ENCODE measurements around the gene RBM20. TPM values are rescaled to one million over a fixed set of nuclear protein-coding genes. Genes with fewer than 3 reads are reported as not detected.

Gene RBM20
- total and polyA plus RNA-seq, 2 of the 13 experiments (the other 11 are each of a cell fraction or from before 2014, with no cell fraction given): 0.02 to 0.22 TPM

DNA sequence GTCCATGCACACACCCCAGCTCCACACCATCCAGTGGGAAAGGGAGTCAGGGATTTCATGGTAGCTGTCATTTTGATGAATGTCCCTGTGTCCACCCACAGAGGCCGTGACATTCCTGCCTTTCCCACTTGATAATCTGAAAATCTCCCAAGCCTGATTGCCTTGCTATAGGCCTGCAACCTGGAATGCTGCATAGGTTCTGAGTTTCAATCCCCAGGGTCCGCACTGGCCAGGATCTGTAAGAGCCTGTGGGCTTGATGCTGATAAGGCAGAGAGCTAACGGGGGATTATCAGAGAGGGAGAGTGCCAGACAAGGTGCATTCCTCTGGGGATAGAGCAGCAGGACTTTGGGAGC is 57.5 kb downstream of the RBM20 start:
- WGBS (ENCODE audit: low lambda C conversion rate): 32% methylated on average over 3 of the region's 3 CpGs
- ChIA-PET CTCF (ENCODE audit: low intra/inter-chr PET ratio, low total read pairs) (no interaction called here), POLR2A (no interaction called here)
- Histone ChIP-seq H3K27me3 (ENCODE audit: control insufficient read depth in 1 of 2, insufficient read depth in 2 of 2, low read length in 2 of 2) (peaks cover 0 to 6% of the 10 kb centered on the region in 2 experiments; a peak in 1 of 5 replicates), H4K20me1 (ENCODE audit: insufficient read depth, low read length) (no peaks in the 10 kb centered on the region), H3K9ac (ENCODE audit: insufficient read depth, low read depth, low read length) (no peak overlapping the region), H3K4me1 (ENCODE audit: insufficient read depth, low read length) (no peaks in the 10 kb centered on the region), H3K79me2 (ENCODE audit: insufficient read depth, low read length) (no peaks in the 10 kb centered on the region), H2AFZ (ENCODE audit: low read length) (no peak overlapping the region), H3K36me3 (replicated peaks in 1 of 2; ENCODE audit: control insufficient read depth in 1 of 2, insufficient read depth in 2 of 2, low read length in 2 of 2) (no peaks in the 10 kb centered on the region), H3K4me2 (ENCODE audit: low read depth, low read length) (no peak overlapping the region), H3K4me3 (replicated peaks in 1 of 3; ENCODE audit: insufficient read depth in 1 of 3, low read depth in 2 of 3, low read length in 3 of 3) (no peak overlapping the region), H3K9me3 (ENCODE audit: low read length) (no peaks in the 10 kb centered on the region), H3K27ac (ENCODE audit: extremely low read length, insufficient read depth, low read length) (no peak overlapping the region)
- BruUV-seq (replicated peaks): no TSS peak
- FAIRE-seq: no peak
- TF ChIP-seq ZNF383 (CRISPR knock-in tag; IDR thresholded peaks at IDR 0.05; ENCODE audit: borderline replicate concordance) (no peak), KLF9 (CRISPR knock-in tag; IDR thresholded peaks at IDR 0.05; ENCODE audit: low read depth) (no peak), ZNF17 (CRISPR knock-in tag; IDR thresholded peaks at IDR 0.05) (no peak), NRL (CRISPR knock-in tag; IDR thresholded peaks at IDR 0.05; ENCODE audit: borderline replicate concordance) (no peak), ZNF772 (CRISPR knock-in tag; IDR thresholded peaks at IDR 0.05) (no peak), AFF4 (CRISPR knock-in tag; IDR thresholded peaks at IDR 0.05) (no peak), NCOA5 (CRISPR knock-in tag; IDR thresholded peaks at IDR 0.05) (no peak), FOXP4 (CRISPR knock-in tag; IDR thresholded peaks at IDR 0.05) (no peak), ZNF264 (CRISPR knock-in tag; IDR thresholded peaks at IDR 0.05) (no peak)
- TF ChIP-seq, protein P1, sequence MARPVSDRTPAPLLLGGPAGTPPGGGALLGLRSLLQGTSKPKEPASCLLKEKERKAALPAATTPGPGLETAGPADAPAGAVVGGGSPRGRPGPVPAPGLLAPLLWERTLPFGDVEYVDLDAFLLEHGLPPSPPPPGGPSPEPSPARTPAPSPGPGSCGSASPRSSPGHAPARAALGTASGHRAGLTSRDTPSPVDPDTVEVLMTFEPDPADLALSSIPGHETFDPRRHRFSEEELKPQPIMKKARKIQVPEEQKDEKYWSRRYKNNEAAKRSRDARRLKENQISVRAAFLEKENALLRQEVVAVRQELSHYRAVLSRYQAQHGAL (CRISPR knock-in tag; IDR thresholded peaks at IDR 0.05; ENCODE audit: not compliant biosample characterization): no peak
- TF ChIP-seq, protein P2, sequence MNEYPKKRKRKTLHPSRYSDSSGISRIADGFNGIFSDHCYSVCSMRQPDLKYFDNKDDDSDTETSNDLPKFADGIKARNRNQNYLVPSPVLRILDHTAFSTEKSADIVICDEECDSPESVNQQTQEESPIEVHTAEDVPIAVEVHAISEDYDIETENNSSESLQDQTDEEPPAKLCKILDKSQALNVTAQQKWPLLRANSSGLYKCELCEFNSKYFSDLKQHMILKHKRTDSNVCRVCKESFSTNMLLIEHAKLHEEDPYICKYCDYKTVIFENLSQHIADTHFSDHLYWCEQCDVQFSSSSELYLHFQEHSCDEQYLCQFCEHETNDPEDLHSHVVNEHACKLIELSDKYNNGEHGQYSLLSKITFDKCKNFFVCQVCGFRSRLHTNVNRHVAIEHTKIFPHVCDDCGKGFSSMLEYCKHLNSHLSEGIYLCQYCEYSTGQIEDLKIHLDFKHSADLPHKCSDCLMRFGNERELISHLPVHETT (CRISPR knock-in tag; conservative IDR thresholded peaks at IDR 0.05): no peak
- no peak for DNase-seq (ENCODE audit: low spot score)
- intact Hi-C loops (cut with micrococcal nuclease; ENCODE audit: unreplicated experiment): no loop called here
- ATAC-seq: no peak
- in situ Hi-C loops (cut with HindIII; ENCODE audit: extremely low pct_ligation_motif_present, low pct_unique_long_range_greater_than_20kb): no loop called here
